A549 (cell line): ENCODE data around the gene DNM1.

Experiments used
- CBX2 ChIP-seq: fragments of 200-600 bp; sonication (generic); IDR thresholded peaks from 2 replicates; pipeline ENCODE4 v1.6.1; 2016; ENCODE audit warnings: low read depth, mild to moderate bottlenecking, borderline replicate concordance
- CHD4 ChIP-seq: fragments of 200-600 bp; sonication (generic); IDR thresholded peaks from 2 replicates; pipeline ENCODE4 v1.6.1; 2016; ENCODE audit warnings: antibody characterized with exemption, mild to moderate bottlenecking, borderline replicate concordance
- CTCF ChIP-seq: fragments of >200 bp; sonication (Bioruptor Twin); formaldehyde crosslinking; IDR thresholded peaks from 3 replicates; pipeline ENCODE4 v1.5.1; 2016
- EHMT2 ChIP-seq: fragments of 200-600 bp; sonication (generic); IDR thresholded peaks from 2 replicates; pipeline ENCODE4 v1.6.1; 2016; ENCODE audit warnings: antibody characterized with exemption, low read depth, mild to moderate bottlenecking, moderate library complexity
- MAX ChIP-seq: IDR thresholded peaks from 2 replicates; pipeline ENCODE4 v1.6.1; 2012
- NR3C1 ChIP-seq: fragments of >200 bp; sonication (Bioruptor Twin); formaldehyde crosslinking; IDR thresholded peaks from 3 replicates; pipeline ENCODE4 v1.6.1; 2017
- POLR2A ChIP-seq: IDR thresholded peaks from 2 replicates; pipeline ENCODE4 v1.6.1; 2012; ENCODE audit warnings: mild to moderate bottlenecking, low read length
- RAD21 ChIP-seq, 2 experiments: fragments of >200 bp in 1 of 2; sonication (Bioruptor Twin) in 1 of 2; formaldehyde crosslinking in 1 of 2; IDR thresholded peaks in 1 of 2; conservative IDR thresholded peaks in 1 of 2; 2 replicates in 1 of 2; 3 replicates in 1 of 2; pipeline ENCODE4 v1.6.1; 2012 to 2018; ENCODE audit warnings: inconsistent platforms in 1 of 2
- RCOR1 ChIP-seq: fragments of 150-350 bp; IDR thresholded peaks from 2 replicates; pipeline ENCODE4 v1.6.1; 2014; ENCODE audit warnings: antibody characterized with exemption, low read length, low read depth
- REST ChIP-seq: fragments of 200-600 bp; sonication (generic); IDR thresholded peaks from 2 replicates; pipeline ENCODE4 v1.6.1; 2016; ENCODE audit warnings: antibody characterized with exemption, mild to moderate bottlenecking, moderate library complexity

- TF ChIP-seq RAD21 (conservative IDR thresholded peaks at IDR 0.05 in 1 of 2, IDR thresholded peaks at IDR 0.05 in 1 of 2), result no peak
- TF ChIP-seq REST, result no peak
- TF ChIP-seq CTCF, result no peak
- TF ChIP-seq NR3C1, result no peak
- no peak for TF ChIP-seq CBX2
- no peak for TF ChIP-seq EHMT2
- TF ChIP-seq MAX, result no peak
- TF ChIP-seq POLR2A, result no peak
- TF ChIP-seq RCOR1, result no peak
- no peak for TF ChIP-seq CHD4
Observed at GRCh38 chr9:128258326-128258725, 55.1 kb downstream of the DNM1 start.
